GM21786 (cell line): ENCODE results near the gene ACADS.

Experiments
- ATAC-seq: cut with Tn5 transposase; IDR thresholded peaks from one replicate; pipeline ENCODE4 v1.9.1; 2021; ENCODE audit not compliant: unreplicated experiment

ACADS gene

DNA sequence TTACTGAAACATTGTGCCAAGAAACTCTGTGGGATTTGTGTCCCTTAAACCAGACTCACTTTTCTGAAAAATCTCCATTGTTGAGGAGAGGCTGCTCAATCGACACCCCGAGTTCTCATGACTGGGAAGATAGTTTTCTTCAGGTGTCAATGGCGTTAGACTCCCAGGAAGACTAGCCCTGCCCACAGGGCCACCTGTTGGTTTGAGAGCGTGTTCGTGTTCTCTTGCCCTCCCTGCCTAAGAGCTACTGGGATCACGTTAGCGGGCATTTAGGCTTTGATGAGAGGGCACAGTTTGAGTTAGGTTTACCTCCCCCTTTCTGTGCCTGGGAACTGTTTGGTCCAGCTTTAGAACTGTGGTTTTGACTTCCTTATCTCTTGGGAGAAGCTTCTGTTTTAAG lies 26.1 kb upstream of the ACADS start:
- ATAC-seq = no peak

DNA sequence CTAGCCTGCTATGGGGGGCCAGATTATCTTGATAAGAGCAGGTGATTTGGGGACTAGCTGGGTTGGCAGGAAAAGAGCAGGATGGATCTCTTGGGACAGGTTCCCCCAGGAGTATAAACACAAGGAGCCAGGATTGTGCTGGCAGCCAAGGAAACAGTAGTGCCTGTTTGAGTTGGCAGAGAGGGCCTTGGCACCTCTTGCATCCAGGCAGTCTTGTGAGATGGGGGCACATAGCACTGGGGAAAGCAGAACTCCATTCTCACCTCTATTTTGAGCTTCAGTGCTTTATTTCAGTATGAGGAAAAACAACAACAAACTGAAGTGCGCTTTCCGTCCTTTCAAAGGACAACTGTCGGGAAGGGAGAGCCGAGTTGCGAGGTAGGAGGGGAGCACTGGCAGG lies 24.7 kb upstream of the ACADS start:
- no peak for ATAC-seq

DNA sequence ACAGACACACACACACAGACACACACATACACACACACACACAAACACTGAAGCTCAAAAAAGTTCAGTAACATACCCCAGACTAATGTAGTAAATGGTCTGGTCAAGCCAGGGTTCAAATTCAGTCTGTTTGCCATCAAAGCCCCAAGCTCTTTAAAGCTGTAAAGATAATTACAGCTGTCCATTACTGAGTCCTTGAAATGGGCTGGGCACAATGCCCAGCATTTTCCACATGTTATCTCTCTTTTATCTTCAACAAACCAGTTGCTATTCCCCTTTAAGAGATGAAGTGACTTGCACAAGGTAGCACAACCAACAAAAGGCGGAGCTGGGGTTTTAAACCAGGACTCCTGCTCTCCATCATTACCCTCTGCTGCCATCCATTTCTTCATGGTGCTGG lies 23.0 kb upstream of the ACADS start:
- ATAC-seq = no peak

DNA sequence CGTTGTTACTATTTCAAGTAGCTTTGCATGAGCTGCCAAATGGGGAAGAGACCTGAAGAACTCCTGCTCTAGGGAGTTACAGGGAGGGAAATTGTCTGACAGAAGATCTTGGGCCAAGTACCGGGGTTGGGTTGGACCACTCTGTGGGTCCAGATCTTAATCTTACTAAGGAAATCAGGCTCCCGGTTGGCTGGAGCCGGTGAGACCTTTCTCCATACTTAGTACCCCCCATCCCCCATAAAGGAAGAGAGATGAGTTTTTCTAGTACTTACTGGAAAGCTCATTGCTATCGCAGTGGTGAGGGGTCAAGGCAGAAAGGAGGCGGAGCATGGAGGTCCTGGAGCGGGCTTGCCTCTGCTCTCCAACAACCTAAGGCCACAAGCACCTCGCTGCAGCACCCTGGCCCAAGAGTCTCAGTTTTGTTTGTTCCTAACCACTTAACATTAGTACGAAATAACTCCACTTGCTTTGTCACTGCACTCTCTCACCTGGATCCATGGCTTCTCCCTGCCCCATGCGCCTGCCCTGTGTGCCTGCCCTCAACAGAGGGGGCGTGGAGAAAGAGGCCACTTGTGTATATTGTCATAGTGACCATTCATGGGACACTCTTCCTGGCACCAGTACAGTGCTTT lies 22.2 kb upstream of the ACADS start:
- ATAC-seq = no peak

DNA sequence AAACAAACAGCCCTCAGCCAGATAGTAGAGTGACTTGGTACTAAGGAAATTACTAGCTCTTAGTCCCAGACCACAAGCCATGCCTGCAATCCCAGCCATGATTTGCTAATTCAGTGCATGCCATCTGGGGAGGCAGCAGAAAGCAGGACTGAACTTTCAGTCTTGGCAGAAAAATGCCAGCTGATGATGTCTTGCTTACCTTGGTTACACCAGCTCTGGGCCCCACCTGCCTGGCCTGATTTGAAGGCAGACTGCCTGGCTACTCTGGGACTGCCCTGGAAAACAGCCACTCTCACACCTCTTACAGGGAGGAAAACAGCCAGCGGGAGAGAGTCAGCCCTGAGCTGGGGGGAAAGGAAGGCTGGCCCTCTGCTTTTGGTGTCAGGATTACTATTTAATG lies 20.0 kb upstream of the ACADS start:
- ATAC-seq = no peak

DNA sequence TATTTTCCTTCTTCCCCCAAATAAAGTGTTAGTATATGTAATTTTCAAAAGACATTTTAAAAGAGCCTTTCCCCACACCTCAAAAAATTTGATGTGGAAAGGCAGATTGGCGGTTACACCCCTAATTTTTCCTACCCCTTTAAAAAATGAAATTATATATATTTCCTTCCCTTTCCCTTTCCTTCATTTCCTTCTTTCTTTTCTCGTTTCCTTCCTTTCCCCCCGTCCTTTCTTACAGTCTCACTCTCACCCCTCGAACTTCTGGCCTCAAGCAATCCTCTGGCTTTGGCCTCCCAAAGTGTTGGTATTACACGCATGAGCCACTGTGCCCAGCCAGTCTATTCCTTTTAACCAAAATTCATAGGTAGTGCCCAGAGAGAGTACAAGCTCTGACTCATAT lies 19.6 kb upstream of the ACADS start:
- ATAC-seq = no peak

DNA sequence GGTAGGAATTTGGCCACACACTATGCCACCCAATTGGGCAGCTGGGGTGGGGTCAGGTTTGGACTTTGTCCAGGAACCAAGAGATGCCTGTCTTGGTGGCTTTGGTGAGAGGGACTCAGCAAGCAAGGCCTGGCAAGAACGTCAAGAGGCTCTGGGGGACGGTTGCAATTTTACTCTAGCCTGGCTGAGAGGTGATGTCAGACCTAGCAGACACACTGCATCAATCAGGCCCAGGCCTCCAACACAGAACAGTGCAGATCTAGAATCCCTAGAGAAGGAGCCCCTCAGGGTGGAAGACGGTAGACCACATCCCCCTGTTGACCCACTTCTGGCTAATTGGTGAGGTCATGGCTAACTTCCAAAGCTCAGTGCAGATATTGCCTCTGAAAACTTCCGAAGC lies 17.0 kb upstream of the ACADS start:
- no peak for ATAC-seq

DNA sequence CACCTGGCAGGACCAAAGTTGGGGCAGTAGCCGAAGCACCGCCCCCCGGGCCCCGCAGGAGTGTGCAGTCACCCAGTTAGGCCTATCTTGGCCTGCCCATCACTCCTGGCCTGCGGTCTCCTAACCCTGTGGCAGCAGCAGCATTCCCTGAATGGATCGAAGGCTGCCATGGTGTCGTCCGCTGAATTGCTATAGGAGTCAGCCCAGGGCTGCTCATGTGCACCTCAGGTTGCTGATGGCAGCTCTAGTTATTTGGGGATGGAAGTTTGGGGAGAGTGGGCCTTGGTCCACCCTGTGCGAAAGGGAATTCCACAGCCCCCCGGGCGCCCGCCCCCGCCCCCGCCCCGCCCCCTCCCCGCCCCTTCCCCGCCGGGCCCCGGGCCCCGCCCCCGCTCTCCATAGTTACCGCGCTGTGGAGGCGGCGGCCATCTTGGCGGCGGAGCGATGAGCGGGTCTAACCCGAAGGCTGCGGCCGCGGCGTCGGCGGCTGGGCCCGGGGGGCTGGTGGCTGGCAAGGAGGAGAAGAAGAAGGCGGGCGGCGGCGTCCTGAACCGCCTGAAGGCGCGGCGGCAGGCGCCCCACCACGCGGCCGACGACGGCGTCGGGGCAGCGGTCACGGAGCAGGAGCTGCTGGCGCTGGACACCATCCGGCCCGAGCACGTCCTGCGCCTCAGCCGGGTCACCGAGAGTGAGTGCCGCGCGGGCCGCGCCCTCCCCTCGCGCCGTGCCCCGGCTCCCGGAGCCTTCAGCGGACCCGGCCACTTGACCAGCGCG lies 15.4 kb upstream of the ACADS start, which contains the start of gene UNC119B:
UNC119B (plus strand) TSS at position 428 of the 774 bp plus-strand sequence; CDS start at position 445, 17 bp downstream.
- no peak for ATAC-seq

DNA sequence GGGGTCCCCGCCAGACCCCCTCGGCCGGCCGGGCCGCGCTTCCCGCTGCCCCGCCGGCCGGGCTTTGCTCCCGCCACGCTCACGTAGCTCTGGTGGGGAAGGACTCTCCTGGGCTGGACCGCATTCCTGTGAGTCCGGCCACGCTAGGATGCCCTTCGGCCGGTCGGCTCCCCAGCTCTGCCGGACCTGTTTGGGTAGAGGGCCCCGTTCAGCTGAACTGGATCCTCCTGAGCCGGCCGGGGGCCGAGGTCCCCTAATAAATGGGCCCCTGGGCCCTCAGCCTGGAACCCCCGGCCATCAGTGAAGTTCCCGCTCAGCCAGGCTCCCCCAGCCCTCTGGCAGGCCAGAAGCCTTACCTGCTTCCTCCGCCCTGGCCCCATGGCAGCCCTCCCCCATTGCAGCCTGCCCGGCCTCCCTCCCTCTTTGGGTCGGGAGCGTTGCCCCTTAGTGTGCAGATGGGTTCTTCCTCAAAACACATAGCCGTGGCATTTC lies 14.8 kb upstream of the ACADS start:
- no peak for ATAC-seq

DNA sequence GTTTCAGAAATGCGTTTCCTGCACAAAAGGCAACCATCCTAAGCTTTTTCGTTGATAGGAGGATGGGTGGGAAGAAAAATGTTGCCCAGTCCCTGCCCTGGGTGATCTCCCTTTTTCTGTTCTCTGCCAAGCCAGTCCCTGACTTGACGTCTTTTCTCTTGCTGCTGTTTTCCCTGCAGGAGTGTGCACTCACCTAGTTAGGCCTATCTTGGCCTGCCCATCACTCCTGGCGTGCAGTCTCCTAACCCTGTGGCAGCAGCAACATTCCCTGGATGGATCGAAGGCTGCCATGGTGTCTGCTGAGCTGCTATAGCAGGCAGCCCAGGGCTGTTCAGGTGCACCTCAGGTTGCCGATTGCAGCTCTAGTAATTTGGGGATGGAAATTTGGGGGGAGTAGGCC lies 14.2 kb upstream of the ACADS start:
- no peak for ATAC-seq

DNA sequence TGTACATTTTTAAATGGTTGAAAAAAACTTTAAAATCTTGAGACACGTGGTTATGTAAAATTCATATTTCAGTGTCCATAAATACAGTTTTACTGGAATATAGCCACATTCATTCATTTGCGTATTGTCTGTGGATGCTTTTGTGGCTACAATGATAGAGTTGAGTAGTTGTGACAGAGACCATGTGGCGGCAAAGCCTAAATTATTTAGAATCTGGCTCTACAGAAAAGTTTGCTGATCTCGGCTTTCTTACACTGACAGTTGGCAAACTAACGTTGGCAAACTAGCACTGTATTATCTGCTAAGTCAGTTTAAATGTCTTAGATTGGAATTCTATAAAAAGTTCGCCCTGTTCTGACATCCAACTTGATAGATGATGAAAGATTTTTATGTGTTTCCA lies 13.0 kb upstream of the ACADS start:
- no peak for ATAC-seq

DNA sequence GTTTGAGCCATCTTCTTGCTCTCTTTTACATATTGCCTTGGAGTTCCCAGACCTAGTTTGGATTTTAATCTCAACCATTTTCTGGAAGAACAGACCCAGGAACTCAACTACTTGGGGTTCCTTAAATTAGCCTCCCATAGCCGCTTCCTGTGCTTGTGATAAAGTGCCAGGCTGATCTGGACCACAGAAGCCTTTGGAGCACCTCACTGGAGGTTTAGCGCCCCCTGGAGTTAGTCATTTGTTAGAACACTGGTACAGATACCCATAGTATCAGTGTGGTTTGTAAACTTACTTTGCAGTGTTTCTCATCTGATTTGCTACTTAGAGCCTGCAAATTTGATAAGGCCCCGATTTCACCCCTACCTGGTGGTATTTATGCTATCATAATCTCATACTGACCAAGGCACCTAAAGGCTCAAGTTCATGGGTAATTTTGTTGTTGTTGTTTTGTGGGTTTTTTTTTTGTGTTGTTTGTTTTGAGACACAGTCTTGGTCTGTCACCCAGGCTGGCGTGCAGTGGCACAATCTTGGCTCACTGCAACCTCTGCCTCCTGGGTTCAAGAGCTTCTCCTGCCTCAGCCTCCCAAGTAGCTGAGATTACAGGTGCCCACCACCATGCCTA lies 11.7 kb upstream of the ACADS start:
- no peak for ATAC-seq

DNA sequence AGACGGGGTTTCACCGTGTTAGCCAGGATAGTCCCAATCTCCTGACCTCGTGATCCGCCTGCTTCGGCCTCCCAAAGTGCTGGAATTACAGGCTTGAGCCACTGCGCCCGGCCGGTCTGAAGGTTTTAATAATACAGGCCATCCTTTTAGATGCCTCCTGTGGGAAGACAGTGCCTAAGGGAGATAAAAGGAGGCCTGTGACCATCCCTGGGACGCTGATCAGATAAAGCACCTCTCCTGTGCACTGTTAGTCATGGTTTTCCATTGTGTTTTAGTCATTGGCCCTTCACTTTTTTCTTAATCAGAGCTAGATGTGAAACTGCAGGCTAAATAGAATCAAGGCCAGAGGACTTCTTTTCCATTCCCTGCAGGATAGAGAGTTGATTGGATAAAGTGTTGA lies 7.6 kb upstream of the ACADS start:
- no peak for ATAC-seq

DNA sequence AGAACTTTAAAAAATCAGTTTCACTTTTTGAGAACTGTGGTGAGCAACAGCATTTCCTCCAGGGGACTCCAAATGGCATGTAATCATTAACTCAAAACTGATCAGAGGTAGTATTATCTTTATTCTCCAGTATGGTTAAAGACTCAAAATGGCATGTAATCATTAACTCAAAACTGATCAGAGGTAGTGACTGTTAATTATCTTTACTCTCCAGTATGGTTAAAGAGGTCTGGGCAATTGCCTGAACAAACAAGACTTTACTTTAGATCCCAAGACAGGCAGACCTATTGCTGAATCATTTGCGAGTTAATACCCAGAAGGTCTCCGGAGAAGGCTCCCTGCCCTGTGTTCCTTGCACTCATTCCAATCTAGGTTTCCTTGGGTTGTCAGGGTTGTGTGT lies 6.6 kb upstream of the ACADS start:
- ATAC-seq = no peak

DNA sequence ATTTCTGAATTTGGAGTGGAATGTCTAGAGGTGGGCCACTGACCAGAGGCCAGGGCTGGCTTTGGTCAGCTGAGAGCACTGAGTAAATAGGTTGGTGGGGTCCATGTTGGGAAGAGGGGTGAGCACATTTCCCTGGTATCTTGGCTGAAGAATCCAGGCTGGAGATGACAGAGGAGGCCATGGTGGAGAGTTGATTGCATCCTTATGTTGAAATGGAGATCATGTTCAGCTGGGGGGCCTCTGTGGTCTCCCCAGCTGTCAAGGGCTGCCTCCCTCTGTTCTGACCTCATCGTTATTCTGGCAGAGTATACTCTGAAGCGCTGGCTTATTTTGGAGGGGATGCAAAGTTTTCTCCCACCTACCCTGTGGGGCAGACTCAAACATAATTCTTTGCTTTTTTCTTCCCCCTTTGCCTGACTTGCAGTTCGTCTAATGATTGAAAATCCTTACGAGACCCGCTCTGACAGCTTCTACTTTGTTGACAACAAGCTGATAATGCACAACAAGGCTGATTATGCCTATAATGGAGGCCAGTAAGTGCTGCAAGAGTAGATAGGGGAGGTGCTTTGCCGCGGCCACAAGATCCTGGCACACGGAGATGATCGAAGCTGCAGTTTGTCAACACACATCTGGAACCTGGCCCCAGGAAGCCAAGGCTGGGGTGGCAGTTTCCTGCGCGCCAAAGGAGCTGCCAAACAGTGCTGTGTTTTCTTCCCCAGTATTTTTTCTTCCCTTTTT lies 6.0 kb upstream of the ACADS start:
- ATAC-seq = no peak

DNA sequence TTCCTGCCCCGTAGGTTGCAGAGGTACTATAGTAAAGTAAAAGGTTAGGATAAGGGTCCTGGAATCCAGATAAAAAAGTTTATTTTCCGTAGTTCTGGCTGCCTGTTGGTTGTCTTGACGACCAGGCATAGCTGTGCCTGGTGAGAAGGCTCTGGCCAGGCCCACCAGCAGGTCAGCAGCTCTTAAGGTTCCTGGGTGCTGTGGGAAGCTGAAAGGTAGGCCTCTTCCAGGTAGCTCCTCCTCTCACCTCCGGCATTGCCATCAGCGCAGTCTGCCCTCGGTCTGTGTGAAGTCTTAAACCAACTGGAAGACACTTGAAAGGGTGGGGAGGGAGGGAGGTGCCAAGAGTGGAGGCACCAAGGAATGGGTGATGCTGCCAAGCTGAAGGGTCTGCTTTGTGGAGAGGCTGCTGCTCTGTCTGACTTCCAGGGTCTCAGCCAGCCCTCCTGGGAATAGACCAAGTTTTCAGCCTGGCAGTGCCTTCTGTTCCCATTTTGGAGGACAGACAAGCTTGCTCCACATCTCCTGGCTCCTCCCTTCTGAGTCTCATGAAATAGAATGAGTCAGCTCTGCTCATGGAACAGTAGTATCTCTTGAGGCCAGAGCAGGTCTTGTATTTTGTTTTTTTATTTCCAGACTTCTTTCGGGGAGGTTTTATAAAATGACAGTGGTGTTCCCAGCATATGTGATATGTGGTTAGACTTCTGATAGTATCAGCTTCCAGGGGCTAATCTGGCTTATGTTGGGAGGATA lies 5.2 kb upstream of the ACADS start:
- ATAC-seq = no peak

DNA sequence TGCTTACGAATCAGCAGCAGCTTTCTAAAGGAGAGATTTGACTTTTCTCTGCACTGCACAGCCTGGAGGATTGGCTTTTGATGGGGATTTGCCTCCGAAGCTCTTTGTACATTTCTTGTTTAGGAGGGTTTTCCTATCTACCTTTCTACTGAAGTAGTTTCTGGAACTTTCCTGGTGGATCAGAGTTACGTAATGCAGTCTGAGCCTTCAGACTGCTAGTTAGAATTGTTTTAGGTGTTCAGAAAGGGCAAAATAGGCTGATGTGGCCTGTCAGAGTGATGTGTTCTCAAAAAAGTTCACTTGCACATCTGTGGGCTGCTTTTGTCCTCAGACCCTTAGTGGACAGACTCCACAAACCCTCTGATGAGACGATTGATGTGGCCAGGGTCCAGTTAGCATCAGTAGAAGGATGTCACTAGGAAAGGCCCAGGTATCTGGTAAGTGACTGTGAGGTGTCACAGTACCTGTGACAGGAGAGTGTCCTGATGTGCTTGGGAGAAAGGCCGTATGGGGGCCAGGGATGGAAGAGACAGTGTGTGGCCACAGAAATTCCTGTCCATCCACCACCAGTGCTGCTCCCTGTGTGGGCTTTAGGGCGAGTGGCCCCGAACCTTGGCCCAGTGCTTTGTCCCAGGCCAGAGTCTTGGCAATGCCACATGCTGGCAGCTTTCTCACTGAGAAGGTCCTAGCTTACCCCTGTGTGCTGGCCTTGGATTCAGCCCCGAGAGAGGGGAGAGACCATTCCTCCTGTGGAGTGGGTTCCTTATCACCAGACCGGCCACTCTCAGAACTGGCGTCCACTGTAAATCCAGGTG lies 4.4 kb upstream of the ACADS start:
- no peak for ATAC-seq

DNA sequence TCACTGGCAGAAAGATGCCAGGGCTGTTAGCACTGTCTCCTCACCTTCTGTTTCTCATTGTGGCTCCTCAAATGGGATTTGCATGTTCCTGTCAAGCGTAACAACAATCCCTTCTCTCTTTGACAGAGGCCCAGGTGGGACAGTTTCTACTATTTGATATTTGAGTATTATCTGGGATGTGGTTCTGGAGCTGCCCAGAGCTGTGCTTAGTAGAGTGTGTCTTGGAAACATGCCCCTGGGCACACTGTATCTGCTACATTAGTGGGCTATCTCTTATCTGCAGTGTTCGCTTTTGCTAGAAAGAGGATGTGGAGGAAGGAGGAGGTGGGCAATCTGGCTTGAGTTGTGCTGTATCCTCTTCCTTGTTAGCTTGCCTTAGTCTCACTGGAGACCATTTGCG lies 3.8 kb upstream of the ACADS start:
- no peak for ATAC-seq

DNA sequence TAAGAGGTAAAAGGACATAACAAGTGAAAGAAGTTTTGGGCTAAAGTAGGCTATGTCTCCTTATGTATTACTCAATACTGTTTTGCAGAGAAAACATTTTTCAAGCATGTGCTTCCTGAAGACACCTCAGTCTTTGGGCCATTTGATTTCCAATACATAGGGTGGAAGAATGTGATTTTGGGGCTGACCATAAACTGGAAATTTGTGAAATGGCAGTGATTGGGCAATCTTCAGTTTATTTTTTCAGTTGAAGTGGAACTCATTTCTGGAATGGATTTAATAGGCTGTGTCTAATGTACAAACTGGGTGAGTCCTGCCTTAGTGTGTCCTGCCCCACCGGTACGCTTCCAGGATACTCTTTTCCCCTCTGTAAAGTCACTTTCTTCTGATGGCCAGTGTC lies 2.8 kb upstream of the ACADS start:
- no peak for ATAC-seq

DNA sequence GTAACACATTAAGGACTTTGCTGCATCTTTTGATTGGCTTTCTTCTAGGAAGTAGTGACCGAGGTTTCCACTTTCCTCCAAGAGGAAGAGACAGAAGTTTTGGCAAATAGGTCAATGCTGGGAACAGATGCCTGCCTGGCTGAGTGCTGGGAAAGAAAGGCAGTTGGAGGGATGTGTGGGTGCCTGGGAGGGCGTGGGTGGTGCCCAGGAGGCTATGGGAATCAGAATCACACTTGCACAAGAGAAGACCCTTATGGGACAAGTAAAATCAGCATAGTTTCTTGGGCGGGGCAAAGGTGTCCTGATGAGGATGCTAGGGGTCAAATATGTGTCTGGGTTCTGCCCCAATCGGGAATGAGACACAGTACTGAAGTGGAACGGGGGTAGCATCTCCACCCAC lies 906 bp upstream of the ACADS start:
- ATAC-seq = no peak
